Karpas-422 (cell line): ENCODE results near the gene UNC5C. TPM values are rescaled to one million over a fixed set of nuclear protein-coding genes. Genes with fewer than 3 reads are reported as not detected.

Experiments
- DNase-seq: peaks from one replicate; pipeline ENCODE4 v3.0.0-alpha.2; 2015
- H2AFZ ChIP-seq: fragments of 200-600 bp; sonication (generic); 2 replicates; pipeline ENCODE4 v1.6.1; 2014; ENCODE audit warnings: antibody characterized with exemption, low read length, mixed read lengths
- H3K27ac ChIP-seq: fragments of 200-600 bp; sonication (generic); 2 replicates; pipeline ENCODE4 v1.5.1; 2014; ENCODE audit warnings: mild to moderate bottlenecking, low read length, moderate library complexity
- H3K27me3 ChIP-seq: fragments of 200-600 bp; sonication (generic); 2 replicates; pipeline ENCODE4 v1.6.1; 2014; ENCODE audit warnings: low read length, mixed read lengths
- H3K36me3 ChIP-seq: fragments of 200-600 bp; sonication (generic); 2 replicates; pipeline ENCODE4 v1.6.1; 2014; ENCODE audit warnings: low read length, mixed read lengths; ENCODE audit not compliant: insufficient read depth
- H3K4me1 ChIP-seq: fragments of 200-600 bp; sonication (generic); 2 replicates; pipeline ENCODE4 v1.6.1; 2014; ENCODE audit warnings: mild to moderate bottlenecking, low read length, mixed read lengths
- H3K4me2 ChIP-seq: fragments of 200-600 bp; sonication (generic); 2 replicates; pipeline ENCODE4 v1.6.1; 2014; ENCODE audit warnings: low read length, low read depth, mild to moderate bottlenecking; ENCODE audit not compliant: poor library complexity, severe bottlenecking
- H3K4me3 ChIP-seq: fragments of 200-600 bp; sonication (generic); 2 replicates; pipeline ENCODE4 v1.5.1; 2014; ENCODE audit warnings: mild to moderate bottlenecking, antibody characterized with exemption, low read length, mixed read lengths
- H3K79me2 ChIP-seq: fragments of 200-600 bp; sonication (generic); 2 replicates; pipeline ENCODE4 v1.6.1; 2014; ENCODE audit warnings: mild to moderate bottlenecking, low read length, mixed read lengths
- H3K9ac ChIP-seq: fragments of 200-600 bp; sonication (generic); 2 replicates; pipeline ENCODE4 v1.6.0; 2014; ENCODE audit warnings: low read length
- H3K9me2 ChIP-seq: fragments of 200-600 bp; sonication (generic), shearing (Covaris generic); replicated peaks from 2 replicates; pipeline ENCODE4 v1.6.0; 2014; ENCODE audit warnings: mild to moderate bottlenecking, low read length, moderate library complexity; ENCODE audit not compliant: insufficient read depth
- H3K9me3 ChIP-seq: fragments of 300-700, 200-600 bp; sonication (generic); 2 replicates; pipeline ENCODE4 v1.6.1; 2014; ENCODE audit warnings: low read length, mixed read lengths
- H4K20me1 ChIP-seq: fragments of 200-600 bp; sonication (generic); 2 replicates; pipeline ENCODE4 v1.6.1; 2014; ENCODE audit warnings: mild to moderate bottlenecking, antibody characterized with exemption, low read length, low read depth; ENCODE audit not compliant: insufficient read depth
- total RNA-seq: library from RNA; depleted of rRNA; stranded (reverse); fragments of >200 nt; shearing (Covaris generic); gene quantifications from 2 replicates; pipeline ENCODE4 v1.2.3, GENCODE V29; 2014; ENCODE audit warnings: low replicate concordance

The UNC5C gene
- total RNA-seq, 1 experiment from 2014 or later = not detected

DNA sequence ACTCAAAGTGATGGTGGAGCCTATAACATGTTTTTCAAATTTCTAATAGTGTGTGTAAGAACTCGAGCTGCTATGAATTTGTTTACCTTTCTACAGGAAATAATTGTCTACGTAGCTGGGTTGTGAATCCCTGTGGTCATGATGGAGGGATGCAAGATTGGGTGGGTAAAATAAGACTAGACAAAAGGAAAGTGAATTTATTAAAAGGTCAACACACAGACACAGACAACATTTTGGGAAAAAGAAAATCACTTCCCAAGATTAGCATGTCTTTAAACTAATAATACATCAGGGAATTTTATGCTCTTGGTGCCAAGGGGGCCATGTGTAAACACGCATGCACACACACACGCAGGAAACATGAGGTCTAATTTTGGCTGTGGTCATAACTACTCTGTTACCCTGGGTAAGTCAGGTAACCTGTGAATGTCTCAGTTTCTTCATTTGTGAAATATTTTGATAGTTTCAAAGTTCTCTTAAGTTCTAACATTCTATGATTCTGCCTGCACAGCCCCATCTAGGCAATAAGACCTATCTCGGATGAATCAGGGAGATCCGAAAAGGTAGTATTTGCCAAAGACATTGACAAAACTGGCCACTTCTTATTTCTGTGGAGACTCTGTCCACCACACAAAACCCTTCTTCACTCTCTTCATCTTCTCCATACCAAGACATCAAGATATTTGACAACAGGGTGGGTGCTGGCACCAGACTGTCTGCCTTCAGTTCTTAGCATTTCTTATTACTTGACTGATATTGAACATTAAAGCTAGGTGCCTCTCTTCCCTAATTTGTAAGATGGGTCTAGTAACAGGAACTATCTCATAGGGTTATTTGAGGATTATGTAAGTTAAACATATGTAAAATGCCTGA, 1.6 kb upstream of the UNC5C start:
- peaks cover 20% of the 10 kb centered on the region for H3K9me3 ChIP-seq
- H3K27ac ChIP-seq = no peak overlapping the region
- no peak overlapping the region for H3K4me3 ChIP-seq
- no peaks in the 10 kb centered on the region for H3K4me1 ChIP-seq
- H3K36me3 ChIP-seq = no peaks in the 10 kb centered on the region
- DNase-seq = no peak
- no peaks in the 10 kb centered on the region for H4K20me1 ChIP-seq
- no peaks in the 10 kb centered on the region for H3K79me2 ChIP-seq
- no peak overlapping the region for H3K9ac ChIP-seq
- H3K9me2 ChIP-seq = no peaks in the 10 kb centered on the region
- no peaks in the 10 kb centered on the region for H3K27me3 ChIP-seq
- H3K4me2 ChIP-seq = no peak overlapping the region
- H2AFZ ChIP-seq = no peak overlapping the region

DNA sequence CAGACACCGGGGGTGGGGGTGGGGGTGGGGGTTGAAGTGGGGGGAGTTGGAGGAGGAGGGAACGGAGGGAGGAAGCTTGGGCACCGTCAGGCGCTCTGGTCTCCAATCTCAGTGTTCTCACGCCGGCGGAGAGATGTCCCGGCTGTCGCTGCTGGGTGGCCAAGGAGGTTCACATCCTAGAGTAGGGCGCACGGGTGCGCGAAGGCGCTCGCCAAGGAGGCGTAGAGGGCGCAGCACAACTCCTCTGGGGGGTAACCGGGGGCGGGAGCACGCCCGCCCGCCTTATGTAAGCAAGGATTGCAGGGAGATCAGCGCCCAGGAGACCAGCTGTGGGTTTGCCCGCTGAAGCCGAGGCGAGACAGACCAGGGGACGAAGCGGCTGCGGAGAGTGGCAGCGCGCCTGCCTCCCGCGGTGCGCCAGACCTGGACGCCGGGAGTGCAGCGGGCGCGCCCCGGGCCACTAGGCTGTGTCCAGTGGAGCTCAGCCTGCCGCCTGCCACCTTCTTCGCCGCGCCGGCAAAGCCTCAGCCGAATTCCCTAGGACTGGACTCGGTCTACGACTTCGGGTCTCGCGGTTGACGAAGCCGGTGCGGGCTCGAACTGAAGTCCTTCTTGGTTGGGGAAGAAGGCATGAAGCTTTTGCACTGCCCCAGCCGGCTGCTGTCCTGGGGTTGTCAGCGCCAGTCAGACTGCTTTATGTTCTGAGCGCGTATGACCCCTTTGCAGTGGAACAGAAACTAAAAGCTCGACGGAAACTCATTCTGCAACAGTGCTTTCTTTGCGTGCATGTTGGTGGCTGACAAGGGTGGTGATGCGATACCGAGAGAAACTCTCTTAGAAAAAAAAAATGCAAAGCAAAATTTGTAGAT, 707 bp upstream of the UNC5C start:
- no peak for DNase-seq
- Histone ChIP-seq H3K4me3 (no peak overlapping the region), H3K4me2 (no peak overlapping the region)

DNA sequence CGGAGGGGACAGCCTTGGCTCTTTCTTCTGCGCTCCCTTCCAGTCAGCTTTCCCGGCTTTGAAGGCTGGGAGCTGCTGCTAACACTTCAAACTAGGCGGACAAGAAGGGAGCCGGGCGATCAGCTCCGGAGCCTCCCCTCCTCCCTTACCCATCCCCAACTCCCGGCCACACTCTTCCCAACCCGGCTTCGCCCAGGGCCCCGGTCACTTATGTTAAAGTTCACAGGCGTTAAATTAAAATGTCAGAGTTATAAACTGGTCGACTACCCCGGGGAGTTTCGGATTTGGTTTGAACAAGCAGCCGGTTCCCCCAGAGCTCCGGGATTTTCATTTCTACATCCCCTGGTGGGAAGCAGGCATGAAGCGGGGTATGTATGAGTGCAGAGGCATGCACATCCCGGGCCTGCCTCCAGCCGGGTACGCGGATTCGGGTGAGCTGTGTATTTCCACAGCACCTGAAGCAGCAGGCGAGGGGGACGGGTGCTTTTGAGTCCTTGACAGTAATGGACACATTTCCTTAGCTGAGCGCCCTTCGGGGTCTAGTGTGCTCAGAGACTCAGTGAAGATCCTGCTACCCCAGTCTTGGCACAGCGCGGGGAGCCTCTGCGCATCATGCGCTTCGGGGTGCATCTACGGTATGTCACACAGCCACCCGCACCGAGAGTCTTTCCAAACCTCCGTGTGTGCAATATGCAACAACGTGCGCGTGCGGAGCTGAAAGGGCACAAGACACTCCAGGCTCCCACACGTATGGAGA, 880 bp downstream of the UNC5C start:
- H3K9ac ChIP-seq = no peak overlapping the region
- H4K20me1 ChIP-seq = no peaks in the 10 kb centered on the region
- no peak overlapping the region for H3K4me2 ChIP-seq
- H3K9me2 ChIP-seq = no peaks in the 10 kb centered on the region
- no peaks in the 10 kb centered on the region for H3K27me3 ChIP-seq
- H3K4me3 ChIP-seq = no peak overlapping the region
- no peaks in the 10 kb centered on the region for H3K36me3 ChIP-seq
- H2AFZ ChIP-seq = no peak overlapping the region
- DNase-seq = no peak
- no peak overlapping the region for H3K27ac ChIP-seq
- no peaks in the 10 kb centered on the region for H3K79me2 ChIP-seq
- peaks cover 16% of the 10 kb centered on the region for H3K9me3 ChIP-seq
- H3K4me1 ChIP-seq = no peaks in the 10 kb centered on the region

More for the DNA sequence above, 707 bp upstream of the UNC5C start:
- no peaks in the 10 kb centered on the region for H3K36me3 ChIP-seq
- no peaks in the 10 kb centered on the region for H3K9me2 ChIP-seq
- no peak overlapping the region for H3K9ac ChIP-seq
- no peak overlapping the region for H3K27ac ChIP-seq
- peaks cover 20% of the 10 kb centered on the region for H3K9me3 ChIP-seq
- no peaks in the 10 kb centered on the region for H3K4me1 ChIP-seq
- no peaks in the 10 kb centered on the region for H3K27me3 ChIP-seq
- no peaks in the 10 kb centered on the region for H3K79me2 ChIP-seq
- no peak overlapping the region for H2AFZ ChIP-seq
- H4K20me1 ChIP-seq = no peaks in the 10 kb centered on the region

DNA sequence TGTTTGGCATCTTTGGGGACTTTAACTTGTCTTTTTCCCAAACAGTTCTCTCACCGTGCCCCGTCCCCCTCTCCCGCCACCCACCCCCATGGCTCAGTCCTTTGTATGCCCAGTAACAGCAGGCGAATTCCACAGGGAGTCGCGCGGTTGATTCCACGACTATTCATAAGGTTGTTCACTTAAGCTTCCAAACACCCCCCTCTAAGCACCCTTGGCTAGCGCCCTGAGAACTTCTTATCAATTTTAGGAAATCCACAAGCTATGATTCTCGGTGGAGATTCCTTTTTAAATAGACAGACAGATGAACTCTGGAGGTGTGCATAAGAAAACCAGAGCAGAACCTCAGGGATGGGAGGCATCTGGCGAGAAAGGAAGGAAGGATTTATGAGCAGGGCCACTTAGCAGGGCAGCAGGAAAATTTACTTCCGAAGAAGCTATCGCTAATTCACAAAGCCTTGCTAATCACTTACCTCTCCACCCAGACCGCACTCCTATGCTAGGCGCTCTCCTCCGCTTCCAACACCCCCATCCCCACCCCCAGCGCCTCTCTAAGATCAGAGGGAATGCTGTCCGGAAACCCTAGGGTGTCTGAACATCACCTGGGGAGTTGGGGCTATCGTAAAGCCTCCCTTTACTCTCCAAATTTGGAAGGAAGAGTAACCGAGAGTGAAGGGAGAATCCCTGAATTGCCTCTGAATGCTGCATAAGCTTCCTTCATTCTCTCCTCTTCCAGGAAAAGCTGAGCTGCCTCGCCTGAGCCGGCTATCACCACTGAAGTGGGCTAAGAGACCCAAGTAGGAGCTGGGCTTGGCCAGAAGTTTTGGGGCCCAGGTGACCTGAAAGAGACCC, 1.7 kb downstream of the UNC5C start:
- H3K9me3 ChIP-seq = peaks cover 13% of the 10 kb centered on the region; the same call in 1 of the 2 replicates
- H3K27me3 ChIP-seq = no peaks in the 10 kb centered on the region
- H3K4me3 ChIP-seq = no peak overlapping the region
- H2AFZ ChIP-seq = no peak overlapping the region
- H3K4me1 ChIP-seq = no peaks in the 10 kb centered on the region
- no peak overlapping the region for H3K4me2 ChIP-seq
- no peak for DNase-seq
- no peaks in the 10 kb centered on the region for H3K9me2 ChIP-seq
- H3K36me3 ChIP-seq = no peaks in the 10 kb centered on the region
- H3K9ac ChIP-seq = no peak overlapping the region
- H4K20me1 ChIP-seq = no peaks in the 10 kb centered on the region
- no peaks in the 10 kb centered on the region for H3K79me2 ChIP-seq
- H3K27ac ChIP-seq = no peak overlapping the region

DNA sequence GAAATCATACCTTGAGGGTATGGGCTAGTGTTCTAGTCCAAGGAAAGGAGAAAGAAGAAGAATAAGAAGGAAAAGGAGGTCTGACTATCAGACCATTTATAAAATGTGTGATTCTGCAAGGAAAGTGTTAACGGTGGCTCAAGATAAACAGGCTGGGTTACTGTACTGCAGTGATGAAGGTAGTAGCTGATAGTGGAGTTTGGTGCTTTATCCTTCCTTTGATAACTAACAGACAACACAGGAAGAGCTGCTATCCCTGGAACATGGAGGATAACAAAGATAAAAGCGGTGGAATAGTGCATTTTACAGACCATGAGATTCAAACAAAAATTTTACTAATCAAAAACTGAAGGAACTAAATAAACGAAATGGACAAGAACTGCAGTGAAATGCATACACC, 2.6 kb downstream of the UNC5C start:
- Histone ChIP-seq H4K20me1 (no peaks in the 10 kb centered on the region), H3K4me3 (no peak overlapping the region), H3K4me1 (no peaks in the 10 kb centered on the region), H3K9ac (no peak overlapping the region), H2AFZ (no peak overlapping the region), H3K9me2 (no peaks in the 10 kb centered on the region), H3K36me3 (no peaks in the 10 kb centered on the region), H3K79me2 (no peaks in the 10 kb centered on the region), H3K27me3 (no peaks in the 10 kb centered on the region), H3K27ac (no peak overlapping the region), H3K4me2 (no peak overlapping the region), H3K9me3 (peaks cover 13% of the 10 kb centered on the region)
- no peak for DNase-seq

DNA sequence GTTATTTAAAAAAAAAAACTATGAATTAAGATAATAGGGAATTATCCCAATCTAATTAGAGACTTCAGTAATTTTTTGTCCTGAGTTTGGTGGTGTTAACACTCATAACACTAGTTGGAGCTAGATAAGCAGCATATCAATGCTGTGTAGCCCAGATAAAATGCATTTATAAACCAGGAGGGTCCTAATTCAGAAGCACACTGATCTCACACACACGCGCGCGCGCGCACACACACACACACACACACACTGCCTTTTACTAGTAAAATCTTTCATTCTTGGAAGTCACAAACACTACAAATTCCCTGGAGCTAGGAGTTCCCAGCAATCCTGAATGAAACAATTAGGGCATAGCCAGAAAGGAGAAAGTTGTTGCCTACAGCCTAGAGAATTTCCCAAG, 3.2 kb downstream of the UNC5C start:
- Histone ChIP-seq H3K4me2 (no peak overlapping the region), H3K36me3 (no peaks in the 10 kb centered on the region), H3K4me1 (no peaks in the 10 kb centered on the region), H3K27me3 (no peaks in the 10 kb centered on the region), H3K9me2 (no peaks in the 10 kb centered on the region), H3K4me3 (no peak overlapping the region), H3K27ac (no peak overlapping the region), H4K20me1 (no peaks in the 10 kb centered on the region), H3K9ac (no peak overlapping the region), H3K79me2 (no peaks in the 10 kb centered on the region), H2AFZ (no peak overlapping the region), H3K9me3 (peaks cover 11% of the 10 kb centered on the region)
- DNase-seq = no peak

DNA sequence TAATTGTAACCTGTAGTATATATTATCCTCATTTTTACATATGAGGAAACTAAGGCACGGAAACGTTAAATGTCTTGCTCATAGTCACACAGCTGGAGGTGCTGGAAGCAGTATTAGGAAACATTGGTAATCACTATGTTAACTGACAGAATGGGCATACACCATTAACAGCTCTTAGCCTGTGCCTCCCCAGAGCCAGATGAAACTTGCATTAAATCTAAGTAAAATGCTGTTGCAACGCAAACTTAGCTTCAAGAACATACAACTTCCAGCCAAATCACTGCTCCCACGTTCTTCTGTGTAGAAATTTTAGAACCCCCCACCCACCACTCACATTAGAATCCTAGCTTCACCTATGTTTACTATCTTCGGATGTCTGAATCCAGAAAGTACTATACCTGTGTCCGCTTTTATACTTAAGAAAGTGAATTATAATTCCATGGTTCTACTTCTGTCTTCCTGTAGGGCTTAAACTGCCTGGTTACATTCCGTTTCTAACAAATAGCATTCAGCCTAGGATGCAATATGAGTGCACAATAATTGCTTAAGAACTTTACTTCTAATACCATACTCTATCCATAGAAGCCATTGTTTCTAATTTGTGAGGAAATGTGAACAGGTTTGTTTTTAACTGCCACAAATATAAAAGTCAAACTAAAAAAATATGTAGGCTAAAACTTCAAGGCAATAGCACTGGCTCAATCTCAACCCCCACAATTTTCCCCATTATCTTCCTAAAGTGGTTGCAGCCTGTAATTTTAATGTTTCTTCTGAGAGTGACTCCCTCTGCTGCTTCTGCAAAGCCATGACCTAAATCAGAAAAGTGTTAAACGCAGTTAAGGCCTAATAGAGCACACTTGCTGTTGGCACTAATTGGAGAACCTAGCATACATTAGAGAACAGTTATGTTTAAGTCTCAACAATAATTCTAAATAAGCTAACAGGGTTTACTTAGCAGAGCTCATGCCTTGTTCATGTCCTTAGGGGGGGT, 4.4 kb downstream of the UNC5C start:
- Histone ChIP-seq H3K9me2 (no peaks in the 10 kb centered on the region), H3K36me3 (no peaks in the 10 kb centered on the region), H3K4me3 (no peak overlapping the region), H2AFZ (no peak overlapping the region), H3K9me3 (no peaks in the 10 kb centered on the region; the same call in none of the 2 replicates), H3K4me1 (no peaks in the 10 kb centered on the region), H3K27ac (no peak overlapping the region), H3K27me3 (no peaks in the 10 kb centered on the region), H4K20me1 (no peaks in the 10 kb centered on the region), H3K79me2 (no peaks in the 10 kb centered on the region), H3K4me2 (no peak overlapping the region), H3K9ac (no peak overlapping the region)
- no peak for DNase-seq
